IMR-90 (cell line): Measurements from ENCODE around the gene OR13A1.

Source experiments
- CEBPB ChIP-seq: IDR thresholded peaks from 2 replicates; pipeline ENCODE4 v1.6.1; 2012; ENCODE audit warnings: low read depth, low read length, improper control_type of control experiment
- MAFK ChIP-seq: IDR thresholded peaks from 2 replicates; pipeline ENCODE4 v1.6.1; 2012; ENCODE audit warnings: low read depth, low read length, improper control_type of control experiment
- MAZ ChIP-seq: IDR thresholded peaks from 2 replicates; pipeline ENCODE4 v1.6.1; 2012; ENCODE audit warnings: low read depth, mild to moderate bottlenecking, low read length, improper control_type of control experiment, moderate library complexity, borderline replicate concordance
- MXI1 ChIP-seq: IDR thresholded peaks from 2 replicates; pipeline ENCODE4 v1.6.1; 2012; ENCODE audit warnings: low read depth, mild to moderate bottlenecking, low read length, moderate library complexity, borderline replicate concordance
- POLR2A ChIP-seq: IDR thresholded peaks from 2 replicates; pipeline ENCODE4 v1.6.1; 2012; ENCODE audit warnings: mild to moderate bottlenecking, low read depth, low read length
- RAD21 ChIP-seq: IDR thresholded peaks from 2 replicates; pipeline ENCODE4 v1.6.1; 2012; ENCODE audit warnings: low read length, improper control_type of control experiment
- RCOR1 ChIP-seq: IDR thresholded peaks from 2 replicates; pipeline ENCODE4 v1.6.1; 2012; ENCODE audit warnings: mild to moderate bottlenecking, low read length, improper control_type of control experiment; ENCODE audit not compliant: insufficient replicate concordance
- TF ChIP-seq, protein P1 (sequence below): conservative IDR thresholded peaks from 2 replicates; pipeline ENCODE4 v1.5.1; 2012; ENCODE audit warnings: mild to moderate bottlenecking, low read depth, low read length, improper control_type of control experiment
- TF ChIP-seq, protein P2 (sequence below): fragments of 150-350 bp; IDR thresholded peaks from 2 replicates; pipeline ENCODE4 v1.6.1; 2016; ENCODE audit warnings: low read depth, mild to moderate bottlenecking, low read length, moderate library complexity, borderline replicate concordance
- TF ChIP-seq, protein P3 (sequence below): fragments of 150-350 bp; IDR thresholded peaks from 2 replicates; pipeline ENCODE4 v1.6.1; 2017; ENCODE audit warnings: mild to moderate bottlenecking, antibody characterized with exemption, low read length, low read depth

DNA sequence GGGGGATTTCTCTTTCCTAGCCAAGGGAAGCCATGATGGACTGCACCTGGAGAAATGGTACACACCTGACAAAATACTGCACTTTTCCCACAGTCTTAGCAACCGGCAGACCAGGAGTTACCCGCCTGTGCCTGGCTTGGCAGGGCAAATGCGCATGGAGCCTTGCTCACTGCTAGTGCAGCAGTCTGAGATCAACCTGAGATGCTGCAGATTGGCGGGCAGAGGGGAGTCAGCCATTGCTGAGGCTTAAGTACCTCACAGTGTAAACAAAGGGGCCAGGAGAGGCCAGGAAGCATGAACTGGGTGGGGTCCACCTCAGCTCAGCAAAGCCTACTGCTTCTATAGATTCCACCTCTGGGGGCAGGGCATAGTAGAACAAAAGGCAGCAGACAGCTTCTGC, 49.4 kb downstream of the OR13A1 start:
- TF ChIP-seq RCOR1 (no peak), POLR2A (no peak), CEBPB (no peak), RAD21 (no peak), MXI1 (no peak), MAZ (no peak), MAFK (no peak)
- TF ChIP-seq, protein P1, sequence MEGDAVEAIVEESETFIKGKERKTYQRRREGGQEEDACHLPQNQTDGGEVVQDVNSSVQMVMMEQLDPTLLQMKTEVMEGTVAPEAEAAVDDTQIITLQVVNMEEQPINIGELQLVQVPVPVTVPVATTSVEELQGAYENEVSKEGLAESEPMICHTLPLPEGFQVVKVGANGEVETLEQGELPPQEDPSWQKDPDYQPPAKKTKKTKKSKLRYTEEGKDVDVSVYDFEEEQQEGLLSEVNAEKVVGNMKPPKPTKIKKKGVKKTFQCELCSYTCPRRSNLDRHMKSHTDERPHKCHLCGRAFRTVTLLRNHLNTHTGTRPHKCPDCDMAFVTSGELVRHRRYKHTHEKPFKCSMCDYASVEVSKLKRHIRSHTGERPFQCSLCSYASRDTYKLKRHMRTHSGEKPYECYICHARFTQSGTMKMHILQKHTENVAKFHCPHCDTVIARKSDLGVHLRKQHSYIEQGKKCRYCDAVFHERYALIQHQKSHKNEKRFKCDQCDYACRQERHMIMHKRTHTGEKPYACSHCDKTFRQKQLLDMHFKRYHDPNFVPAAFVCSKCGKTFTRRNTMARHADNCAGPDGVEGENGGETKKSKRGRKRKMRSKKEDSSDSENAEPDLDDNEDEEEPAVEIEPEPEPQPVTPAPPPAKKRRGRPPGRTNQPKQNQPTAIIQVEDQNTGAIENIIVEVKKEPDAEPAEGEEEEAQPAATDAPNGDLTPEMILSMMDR = no peak
- TF ChIP-seq, protein P2, sequence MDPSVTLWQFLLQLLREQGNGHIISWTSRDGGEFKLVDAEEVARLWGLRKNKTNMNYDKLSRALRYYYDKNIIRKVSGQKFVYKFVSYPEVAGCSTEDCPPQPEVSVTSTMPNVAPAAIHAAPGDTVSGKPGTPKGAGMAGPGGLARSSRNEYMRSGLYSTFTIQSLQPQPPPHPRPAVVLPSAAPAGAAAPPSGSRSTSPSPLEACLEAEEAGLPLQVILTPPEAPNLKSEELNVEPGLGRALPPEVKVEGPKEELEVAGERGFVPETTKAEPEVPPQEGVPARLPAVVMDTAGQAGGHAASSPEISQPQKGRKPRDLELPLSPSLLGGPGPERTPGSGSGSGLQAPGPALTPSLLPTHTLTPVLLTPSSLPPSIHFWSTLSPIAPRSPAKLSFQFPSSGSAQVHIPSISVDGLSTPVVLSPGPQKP = no peak
- TF ChIP-seq, protein P3, sequence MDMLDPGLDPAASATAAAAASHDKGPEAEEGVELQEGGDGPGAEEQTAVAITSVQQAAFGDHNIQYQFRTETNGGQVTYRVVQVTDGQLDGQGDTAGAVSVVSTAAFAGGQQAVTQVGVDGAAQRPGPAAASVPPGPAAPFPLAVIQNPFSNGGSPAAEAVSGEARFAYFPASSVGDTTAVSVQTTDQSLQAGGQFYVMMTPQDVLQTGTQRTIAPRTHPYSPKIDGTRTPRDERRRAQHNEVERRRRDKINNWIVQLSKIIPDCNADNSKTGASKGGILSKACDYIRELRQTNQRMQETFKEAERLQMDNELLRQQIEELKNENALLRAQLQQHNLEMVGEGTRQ = no peak
